ENCODE data around the gene MX2. TPM values are rescaled to one million over a fixed set of nuclear protein-coding genes. Genes with fewer than 3 reads are reported as not detected.

Gene MX2
- total and polyA plus RNA-seq, 2 donors (not counting 1 experiment from before 2014, with no cell fraction given), result 51.2 to 64.3 TPM

DNA sequence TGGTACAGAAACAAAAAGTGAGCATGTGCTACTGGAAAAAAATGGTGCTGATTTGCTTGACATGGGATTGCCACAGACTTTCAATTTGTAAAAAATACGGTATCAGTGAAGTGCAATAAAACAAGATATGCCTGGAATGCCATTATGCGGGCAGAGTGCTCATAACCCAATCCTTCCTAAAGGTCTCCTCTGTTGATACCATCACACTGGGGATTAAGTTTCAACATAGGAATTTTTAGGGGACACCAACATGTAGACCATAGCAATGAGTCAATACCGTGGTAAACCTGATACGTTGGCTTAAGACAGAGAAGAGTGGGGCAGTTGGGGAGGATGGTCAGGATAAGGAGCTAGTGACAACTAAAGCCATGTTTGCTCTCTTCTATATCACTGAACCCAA lies 84.8 kb downstream of the MX2 start:
- no peak overlapping the region for H3K27ac Mint-ChIP-seq
- Histone ChIP-seq H4K20me1 (ENCODE audit: control insufficient read depth, insufficient read depth, low read length, poor library complexity, severe bottlenecking) (no peaks in the 10 kb centered on the region), H3K4me2 (replicated peaks; ENCODE audit: low read depth, low read length, poor library complexity, severe bottlenecking) (no peak overlapping the region), H2AFZ (ENCODE audit: insufficient read depth, low read depth, low read length, poor library complexity, severe bottlenecking) (no peak overlapping the region), H3K9ac (ENCODE audit: low read length) (no peak overlapping the region), H3K4me3 (ENCODE audit: control extremely low read depth in 1 of 5, extremely low read depth in 1 of 5, insufficient read depth in 1 of 5, low read depth in 2 of 5, low read length in 4 of 5) (no peak overlapping the region), H3K9me3 (ENCODE audit: control extremely low read depth in 1 of 3, control insufficient read depth in 2 of 3, insufficient read depth in 1 of 3, low read length in 2 of 3) (no peaks in the 10 kb centered on the region), H3K27me3 (replicated peaks in 1 of 4; ENCODE audit: control extremely low read depth in 1 of 4, control insufficient read depth in 3 of 4, insufficient read depth in 4 of 4, low read length in 3 of 4) (no peaks in the 10 kb centered on the region), H3K79me2 (ENCODE audit: control insufficient read depth, insufficient read depth, low read length) (no peaks in the 10 kb centered on the region), H3K27ac (ENCODE audit: low read length in 2 of 2) (no peak overlapping the region), H3K36me3 (replicated peaks in 1 of 2; ENCODE audit: control extremely low read depth in 1 of 2, control insufficient read depth in 1 of 2, extremely low read depth in 1 of 2, insufficient read depth in 2 of 2, low read length in 1 of 2) (peaks cover 0 to 85% of the 10 kb centered on the region in 2 experiments), H3K4me1 (ENCODE audit: control insufficient read depth in 2 of 2, insufficient read depth in 2 of 2, low read length in 2 of 2) (no peaks in the 10 kb centered on the region)
- H3K27me3 Mint-ChIP-seq, result no peaks in the 10 kb centered on the region
- H3K4me1 Mint-ChIP-seq, result peaks cover 1% of the 10 kb centered on the region
- intact Hi-C loops (cut with micrococcal nuclease), result no loop called here
- no CpG with 5 or more reads among the region's 4 CpGs for WGBS (ENCODE audit: insufficient coverage)
- no peak overlapping the region for H3K4me3 Mint-ChIP-seq
- ChIA-PET CTCF (interaction anchor here (1.6 kb wide), 1 partner anchor 163 kb away, joined by 5 read pairs; no protein-coding TSS in a partner anchor), POLR2A (no interaction called here)
- ATAC-seq (ENCODE audit: low read depth) (no peak), DNase-seq (no peak)
- no peaks in the 10 kb centered on the region for H3K9me3 Mint-ChIP-seq (ENCODE audit: insufficient read depth)
- TF ChIP-seq EZH2 (IDR thresholded peaks at IDR 0.05; ENCODE audit: borderline replicate concordance, insufficient read depth, low read depth, low read length, poor library complexity, severe bottlenecking) (no peak), CTCF (IDR thresholded peaks at IDR 0.05) (no peak)

- CTCF ChIA-PET, result interaction anchor here (1.6 kb wide), 1 partner anchor 164 kb away, joined by 5 read pairs; no protein-coding TSS in a partner anchor
- Histone ChIP-seq H2AFZ (ENCODE audit: insufficient read depth, low read depth, low read length, poor library complexity, severe bottlenecking) (no peak overlapping the region), H3K4me1 (ENCODE audit: control insufficient read depth in 2 of 2, insufficient read depth in 2 of 2, low read length in 2 of 2) (no peaks in the 10 kb centered on the region), H3K9me3 (ENCODE audit: control extremely low read depth in 1 of 3, control insufficient read depth in 2 of 3, insufficient read depth in 1 of 3, low read length in 2 of 3) (no peaks in the 10 kb centered on the region), H3K27ac (ENCODE audit: low read length in 2 of 2) (no peak overlapping the region), H3K9ac (ENCODE audit: low read length) (no peak overlapping the region), H3K36me3 (replicated peaks in 1 of 2; ENCODE audit: control extremely low read depth in 1 of 2, control insufficient read depth in 1 of 2, extremely low read depth in 1 of 2, insufficient read depth in 2 of 2, low read length in 1 of 2) (peaks cover 0 to 85% of the 10 kb centered on the region in 2 experiments), H3K4me3 (ENCODE audit: control extremely low read depth in 1 of 5, extremely low read depth in 1 of 5, insufficient read depth in 1 of 5, low read depth in 2 of 5, low read length in 4 of 5) (no peak overlapping the region), H3K4me2 (replicated peaks; ENCODE audit: low read depth, low read length, poor library complexity, severe bottlenecking) (no peak overlapping the region), H3K79me2 (ENCODE audit: control insufficient read depth, insufficient read depth, low read length) (no peaks in the 10 kb centered on the region), H4K20me1 (ENCODE audit: control insufficient read depth, insufficient read depth, low read length, poor library complexity, severe bottlenecking) (no peaks in the 10 kb centered on the region), H3K27me3 (replicated peaks in 1 of 4; ENCODE audit: control extremely low read depth in 1 of 4, control insufficient read depth in 3 of 4, insufficient read depth in 4 of 4, low read length in 3 of 4) (no peaks in the 10 kb centered on the region)
- intact Hi-C loops (cut with micrococcal nuclease), result no loop called here
- no peak for TF ChIP-seq CTCF (IDR thresholded peaks at IDR 0.05)
- no peak overlapping the region for H3K27ac Mint-ChIP-seq
- WGBS (ENCODE audit: insufficient coverage), result 100% methylated on average over 2 of the region's 3 CpGs
- no peaks in the 10 kb centered on the region for H3K27me3 Mint-ChIP-seq
- POLR2A ChIA-PET, result no interaction called here
- no peak overlapping the region for H3K4me3 Mint-ChIP-seq
- H3K4me1 Mint-ChIP-seq, result peaks cover 1% of the 10 kb centered on the region
- no peaks in the 10 kb centered on the region for H3K9me3 Mint-ChIP-seq (ENCODE audit: insufficient read depth)
- ATAC-seq (ENCODE audit: low read depth) (no peak), DNase-seq (no peak)
Observed at GRCh38 chr21:41447356-41447755, 85.5 kb downstream of the MX2 start.

Measured in B cell (primary cell).